MM.1S (cell line): ENCODE data around the gene SLC26A8.

Source experiments
- CTCF ChIP-seq: fragments of 300-600 bp; sonication (generic); IDR thresholded peaks from 2 replicates; pipeline ENCODE4 v1.5.1; 2016; ENCODE audit warnings: antibody characterized with exemption, low read length, mixed read lengths
- EZH2 ChIP-seq: fragments of 300-600 bp; sonication (generic); optimal IDR thresholded peaks from 2 replicates; pipeline ENCODE3; 2017; ENCODE audit warnings: low read depth, mild to moderate bottlenecking, antibody characterized with exemption, low read length, mixed read lengths
- EZH2phosphoT487 ChIP-seq: fragments of 300-600 bp; sonication (generic); IDR thresholded peaks from 2 replicates; pipeline ENCODE4 v1.6.1; 2018; ENCODE audit warnings: antibody characterized with exemption, low read length

GRCh38 chr6:35969646-35970045 lies 54.8 kb downstream of the SLC26A8 start:
- TF ChIP-seq EZH2 = no peak
- TF ChIP-seq CTCF = no peak
- no peak for TF ChIP-seq EZH2phosphoT487
